SJCRH30 (cell line): ENCODE results near the gene IL1RN. TPM values are rescaled to one million over a fixed set of nuclear protein-coding genes. Genes with fewer than 3 reads are reported as not detected.

ENCODE experiments used
- DNase-seq, 2 experiments: peaks; one replicate each; pipeline ENCODE4 v3.0.0-alpha.2; 2015 to 2020
- H3K27ac ChIP-seq: fragments of 250-450 bp; sonication (Bioruptor Pico); 2 replicates; pipeline ENCODE4 v1.5.1; 2020; ENCODE audit warnings: mild to moderate bottlenecking, moderate library complexity
- H3K27me3 ChIP-seq: fragments of 250-450 bp; sonication (Bioruptor Pico); 2 replicates; pipeline ENCODE4 v1.5.1; 2020; ENCODE audit warnings: mild to moderate bottlenecking, moderate library complexity
- H3K36me3 ChIP-seq: fragments of 250-450 bp; sonication (Bioruptor Pico); 2 replicates; pipeline ENCODE4 v1.5.1; 2020; ENCODE audit warnings: mild to moderate bottlenecking, moderate library complexity
- H3K4me1 ChIP-seq: fragments of 250-450 bp; sonication (Bioruptor Pico); 2 replicates; pipeline ENCODE4 v1.5.1; 2020; ENCODE audit warnings: mild to moderate bottlenecking, moderate library complexity
- H3K4me3 ChIP-seq: fragments of 250-450 bp; sonication (Bioruptor Pico); 2 replicates; pipeline ENCODE4 v1.5.1; 2020; ENCODE audit warnings: mild to moderate bottlenecking, moderate library complexity
- H3K9me3 ChIP-seq: fragments of 250-450 bp; sonication (Bioruptor Pico); replicated peaks from 2 replicates; pipeline ENCODE4 v1.5.1; 2020; ENCODE audit warnings: mild to moderate bottlenecking, moderate library complexity
- total RNA-seq: library from RNA; depleted of rRNA; stranded (reverse); fragments of >200 nt; shearing (Covaris generic); gene quantifications from 2 replicates; pipeline ENCODE4 v1.2.3, GENCODE V29; 2014

The IL1RN gene
- total RNA-seq, 1 experiment from 2014 or later = not detected

DNA sequence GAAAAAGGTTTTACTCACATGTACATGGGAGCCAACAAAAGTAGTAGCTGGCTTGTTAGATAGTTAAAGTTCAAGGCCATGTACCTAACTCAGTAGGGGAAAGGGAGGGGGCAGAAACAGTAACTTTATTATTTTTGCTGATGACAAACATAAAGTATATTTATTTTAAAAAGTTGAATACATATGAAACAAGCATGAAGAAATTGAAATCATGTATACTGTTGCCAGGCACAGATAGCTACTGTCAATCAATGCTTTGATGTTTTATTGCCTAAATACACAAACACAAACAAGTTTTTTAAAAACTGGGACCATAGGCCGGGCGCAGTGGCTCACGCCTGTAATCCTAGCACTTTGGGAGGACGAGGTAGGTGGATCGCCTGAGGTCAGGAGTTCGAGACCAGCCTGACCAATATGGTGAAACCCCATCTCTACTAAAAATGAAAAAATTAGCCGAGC is 38.8 kb downstream of the IL1RN start:
- no peak for DNase-seq
- no peak overlapping the region for H3K27ac ChIP-seq
- H3K4me3 ChIP-seq = no peak overlapping the region
- H3K9me3 ChIP-seq = no peaks in the 10 kb centered on the region
- no peaks in the 10 kb centered on the region for H3K36me3 ChIP-seq
- H3K27me3 ChIP-seq = 0 out of 2 replicates have a peak, but pooled peaks cover 5% of the 10 kb centered on the region
- no peaks in the 10 kb centered on the region for H3K4me1 ChIP-seq

DNA sequence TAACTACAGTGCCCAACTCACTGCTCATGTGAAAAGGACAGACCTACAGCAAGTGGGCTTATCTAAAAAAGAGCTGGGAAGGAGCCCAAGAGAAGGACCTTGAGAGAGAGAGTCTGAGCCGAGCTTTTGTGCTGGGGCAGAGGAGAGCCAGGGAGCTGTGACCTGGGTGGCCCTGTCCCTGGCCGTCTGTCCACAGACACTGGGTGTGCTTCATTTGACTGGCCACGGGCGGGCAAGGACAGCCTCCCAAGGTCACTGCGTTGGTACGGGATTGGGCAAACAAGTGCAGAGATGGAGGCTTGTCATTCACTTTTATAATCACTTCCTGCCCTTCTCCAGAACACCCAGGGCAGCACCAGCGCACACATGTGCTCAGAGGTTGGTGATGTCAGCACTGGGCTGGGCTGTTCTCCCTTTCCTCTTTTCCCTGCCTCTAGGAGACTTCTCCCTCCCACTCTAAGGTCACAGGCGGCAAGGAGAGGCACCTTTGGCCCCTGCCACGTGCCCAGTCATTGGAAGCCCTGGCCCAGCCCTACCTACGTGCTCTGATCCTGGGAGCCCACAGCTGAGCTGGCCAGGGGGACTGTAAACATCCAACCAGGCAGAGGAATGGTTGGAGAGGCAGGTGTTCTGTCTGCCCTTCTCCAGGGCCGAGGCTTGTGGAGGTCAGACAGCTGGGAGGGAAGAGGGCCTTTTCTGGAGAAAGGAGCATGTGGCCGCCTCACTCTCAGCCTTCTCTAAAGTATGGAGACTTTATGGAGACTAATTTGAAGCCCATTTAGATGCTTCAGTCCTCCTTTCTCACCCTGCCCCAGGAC is 39.9 kb downstream of the IL1RN start:
- Histone ChIP-seq H3K27ac (no peak overlapping the region), H3K4me1 (no peaks in the 10 kb centered on the region), H3K36me3 (no peaks in the 10 kb centered on the region), H3K27me3 (0 out of 2 replicates have a peak, but pooled peaks cover 5% of the 10 kb centered on the region), H3K9me3 (no peaks in the 10 kb centered on the region), H3K4me3 (no peak overlapping the region)
- no peak for DNase-seq

DNA sequence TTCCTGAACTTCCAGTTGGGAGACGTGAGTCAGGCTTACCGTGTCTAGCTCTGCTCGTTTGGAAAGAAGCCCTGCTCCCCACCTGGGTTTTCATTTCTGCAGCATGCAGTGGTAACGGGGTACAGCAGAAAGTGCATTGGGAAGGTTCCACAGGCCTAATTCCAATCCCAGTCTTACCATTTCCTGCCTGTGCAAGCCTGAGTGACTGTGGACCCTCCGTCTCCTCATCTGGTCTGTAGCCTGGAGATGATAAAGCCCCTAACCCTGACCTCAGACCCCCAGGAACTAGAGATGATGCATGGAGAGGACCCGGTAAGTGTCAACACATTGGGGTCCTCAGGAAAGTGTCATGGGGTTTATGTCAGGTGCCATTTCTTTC is 40.6 kb downstream of the IL1RN start:
- no peak overlapping the region for H3K27ac ChIP-seq
- no peaks in the 10 kb centered on the region for H3K4me1 ChIP-seq
- no peaks in the 10 kb centered on the region for H3K9me3 ChIP-seq
- 0 out of 2 replicates have a peak, but pooled peaks cover 5% of the 10 kb centered on the region for H3K27me3 ChIP-seq
- H3K4me3 ChIP-seq = no peak overlapping the region
- DNase-seq = no peak
- H3K36me3 ChIP-seq = no peaks in the 10 kb centered on the region

DNA sequence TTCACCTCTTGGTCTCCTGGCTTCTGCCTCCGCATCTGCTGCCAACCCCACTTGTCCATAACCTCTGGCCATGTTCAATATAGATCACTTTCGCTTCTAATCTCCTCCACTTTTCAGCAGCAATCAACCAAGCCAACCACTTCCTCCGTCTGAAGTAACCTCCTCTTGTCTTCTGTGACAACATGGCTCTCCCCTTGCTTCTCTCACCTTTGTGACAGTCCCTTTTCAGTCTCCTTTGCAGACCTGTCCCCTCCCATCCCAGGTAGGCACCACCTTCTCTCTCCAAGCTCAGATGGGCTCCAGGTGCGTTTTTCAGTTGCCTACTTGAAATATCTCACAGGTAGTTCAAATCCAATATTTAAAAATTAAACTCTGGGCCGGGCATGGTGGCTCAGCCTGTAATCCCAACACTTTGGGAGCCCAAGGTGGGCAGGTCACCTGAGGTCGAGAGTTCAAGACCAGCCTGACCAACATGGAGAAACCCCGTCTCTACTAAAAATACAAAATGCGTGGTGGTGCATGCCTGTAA is 41.7 kb downstream of the IL1RN start:
- Histone ChIP-seq H3K4me1 (no peaks in the 10 kb centered on the region), H3K27me3 (0 out of 2 replicates have a peak, but pooled peaks cover 5% of the 10 kb centered on the region), H3K9me3 (no peaks in the 10 kb centered on the region), H3K27ac (no peak overlapping the region), H3K4me3 (no peak overlapping the region), H3K36me3 (no peaks in the 10 kb centered on the region)
- DNase-seq = no peak

DNA sequence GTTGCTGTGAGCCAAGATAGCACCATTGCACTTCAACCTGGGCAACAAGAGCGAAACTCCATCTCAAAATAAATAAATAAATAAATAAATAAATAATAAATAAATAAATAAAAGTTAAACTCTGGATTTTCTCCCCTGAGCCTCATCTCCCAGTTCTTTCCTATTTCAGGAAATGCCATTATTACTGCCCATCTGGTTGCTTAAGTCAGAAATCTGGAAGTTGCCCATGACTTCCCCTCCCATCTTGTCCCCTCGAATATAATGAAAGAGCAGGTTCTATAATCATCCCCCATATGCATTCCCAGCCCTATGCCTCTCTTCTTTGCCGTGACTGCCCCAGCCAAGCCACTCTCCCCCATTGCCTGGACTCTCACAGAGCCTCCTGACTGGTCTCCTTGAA is 42.2 kb downstream of the IL1RN start:
- H3K4me3 ChIP-seq = no peak overlapping the region
- H3K9me3 ChIP-seq = no peaks in the 10 kb centered on the region
- no peaks in the 10 kb centered on the region for H3K36me3 ChIP-seq
- no peak for DNase-seq
- 0 out of 2 replicates have a peak, but pooled peaks cover 5% of the 10 kb centered on the region for H3K27me3 ChIP-seq
- no peak overlapping the region for H3K27ac ChIP-seq
- H3K4me1 ChIP-seq = no peaks in the 10 kb centered on the region

GRCh38 chr2:113171334-113172075 is 44.1 kb downstream of the IL1RN start:
- H3K9me3 ChIP-seq = no peaks in the 10 kb centered on the region
- H3K4me3 ChIP-seq = no peak overlapping the region
- peaks cover 5% of the 10 kb centered on the region; the same call in 1 of the 2 replicates for H3K27me3 ChIP-seq
- no peaks in the 10 kb centered on the region for H3K4me1 ChIP-seq
- DNase-seq = no peak
- H3K27ac ChIP-seq = no peak overlapping the region
- H3K36me3 ChIP-seq = no peaks in the 10 kb centered on the region

DNA sequence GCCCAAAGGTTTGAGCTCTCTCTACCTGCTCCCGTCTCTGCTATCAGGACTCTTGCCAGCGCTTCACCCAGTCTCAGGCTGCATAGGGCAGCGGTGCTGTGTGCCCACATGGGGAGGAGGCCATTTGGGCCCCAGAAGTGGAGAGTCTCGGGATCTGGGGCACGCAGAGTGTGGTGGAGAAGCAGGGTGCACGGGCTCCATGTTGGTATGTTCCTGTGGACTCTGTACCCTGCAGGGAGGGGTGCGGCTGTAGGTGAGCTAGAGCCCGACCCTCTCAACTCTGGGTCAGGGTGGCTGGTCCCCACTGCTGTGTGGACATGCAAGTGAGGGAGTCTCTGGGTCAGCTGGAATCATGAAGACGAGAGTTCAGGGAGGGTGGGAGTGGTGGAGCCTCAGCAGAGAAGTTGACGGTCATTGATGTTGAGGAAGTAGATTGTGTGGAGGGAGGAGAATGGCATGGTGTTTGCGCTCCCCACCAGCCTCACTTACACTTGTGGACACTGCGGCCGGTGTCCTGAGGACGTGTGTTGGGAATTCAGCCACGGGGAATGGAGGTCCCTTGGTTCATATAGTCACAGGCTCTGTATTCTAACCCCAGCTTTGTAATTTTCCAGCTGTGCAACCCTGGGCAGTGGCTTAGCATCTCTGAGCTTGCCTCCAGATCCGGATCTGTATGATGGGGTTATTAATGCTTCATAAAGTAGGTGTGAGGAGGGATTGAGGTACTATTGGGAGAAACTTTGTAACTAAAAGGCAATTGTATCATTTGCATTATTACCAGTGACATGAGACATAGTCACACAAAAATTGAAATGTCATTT is 45.5 kb downstream of the IL1RN start:
- Histone ChIP-seq H3K4me1 (no peaks in the 10 kb centered on the region), H3K4me3 (no peak overlapping the region), H3K9me3 (no peaks in the 10 kb centered on the region), H3K27ac (no peak overlapping the region), H3K27me3 (peaks cover 10% of the 10 kb centered on the region; the same call in 1 of the 2 replicates), H3K36me3 (no peaks in the 10 kb centered on the region)
- no peak for DNase-seq

GRCh38 chr2:113173542-113174375 is 46.4 kb downstream of the IL1RN start, which contains the start of gene PSD4:
TSS of gene PSD4 (plus strand) at chr2:113173971. CDS start at chr2:113182457, 8,486 bp downstream.
- H3K4me3 ChIP-seq = no peak within 1 kb of the TSS
- no peaks in the 10 kb centered on the region for H3K36me3 ChIP-seq
- H3K9me3 ChIP-seq = no peaks in the 10 kb centered on the region
- DNase-seq = no peak
- no peak within 1 kb of the TSS for H3K27ac ChIP-seq
- H3K4me1 ChIP-seq = no peaks in the 10 kb centered on the region
- H3K27me3 ChIP-seq = peaks cover 10% of the 10 kb centered on the region; the same call in 1 of the 2 replicates

DNA sequence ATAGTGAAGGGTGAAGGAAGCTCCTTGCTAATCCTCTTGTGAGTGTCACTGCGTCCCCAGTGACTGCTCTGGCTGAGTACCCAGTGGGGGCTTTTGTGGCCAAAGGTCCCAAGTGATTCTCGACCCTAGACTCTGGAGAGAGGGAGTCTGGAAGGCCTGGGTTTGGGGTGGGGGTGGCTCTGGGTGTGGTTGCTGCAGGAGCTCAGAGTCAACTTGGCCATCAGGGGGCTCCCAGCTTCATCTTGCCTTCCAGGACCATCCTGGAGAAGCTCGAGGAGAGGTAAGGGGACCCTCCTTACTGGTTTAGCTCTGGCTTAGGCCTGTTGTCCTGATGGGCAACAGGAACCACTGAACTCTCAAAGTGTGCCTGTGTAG is 47.0 kb downstream of the IL1RN start:
- Histone ChIP-seq H3K9me3 (no peaks in the 10 kb centered on the region), H3K27me3 (peaks cover 10% of the 10 kb centered on the region; the same call in 1 of the 2 replicates), H3K4me1 (no peaks in the 10 kb centered on the region), H3K27ac (no peak overlapping the region), H3K36me3 (no peaks in the 10 kb centered on the region), H3K4me3 (no peak overlapping the region)
- DNase-seq = no peak

- peaks cover 10% of the 10 kb centered on the region; the same call in 1 of the 2 replicates for H3K27me3 ChIP-seq
- H3K4me1 ChIP-seq = no peaks in the 10 kb centered on the region
- H3K4me3 ChIP-seq = no peak overlapping the region
- H3K9me3 ChIP-seq = no peaks in the 10 kb centered on the region
- no peaks in the 10 kb centered on the region for H3K36me3 ChIP-seq
- H3K27ac ChIP-seq = no peak overlapping the region
- DNase-seq = no peak
These were observed 47.7 kb downstream of the IL1RN start for GRCh38 chr2:113175042-113175628.

DNA sequence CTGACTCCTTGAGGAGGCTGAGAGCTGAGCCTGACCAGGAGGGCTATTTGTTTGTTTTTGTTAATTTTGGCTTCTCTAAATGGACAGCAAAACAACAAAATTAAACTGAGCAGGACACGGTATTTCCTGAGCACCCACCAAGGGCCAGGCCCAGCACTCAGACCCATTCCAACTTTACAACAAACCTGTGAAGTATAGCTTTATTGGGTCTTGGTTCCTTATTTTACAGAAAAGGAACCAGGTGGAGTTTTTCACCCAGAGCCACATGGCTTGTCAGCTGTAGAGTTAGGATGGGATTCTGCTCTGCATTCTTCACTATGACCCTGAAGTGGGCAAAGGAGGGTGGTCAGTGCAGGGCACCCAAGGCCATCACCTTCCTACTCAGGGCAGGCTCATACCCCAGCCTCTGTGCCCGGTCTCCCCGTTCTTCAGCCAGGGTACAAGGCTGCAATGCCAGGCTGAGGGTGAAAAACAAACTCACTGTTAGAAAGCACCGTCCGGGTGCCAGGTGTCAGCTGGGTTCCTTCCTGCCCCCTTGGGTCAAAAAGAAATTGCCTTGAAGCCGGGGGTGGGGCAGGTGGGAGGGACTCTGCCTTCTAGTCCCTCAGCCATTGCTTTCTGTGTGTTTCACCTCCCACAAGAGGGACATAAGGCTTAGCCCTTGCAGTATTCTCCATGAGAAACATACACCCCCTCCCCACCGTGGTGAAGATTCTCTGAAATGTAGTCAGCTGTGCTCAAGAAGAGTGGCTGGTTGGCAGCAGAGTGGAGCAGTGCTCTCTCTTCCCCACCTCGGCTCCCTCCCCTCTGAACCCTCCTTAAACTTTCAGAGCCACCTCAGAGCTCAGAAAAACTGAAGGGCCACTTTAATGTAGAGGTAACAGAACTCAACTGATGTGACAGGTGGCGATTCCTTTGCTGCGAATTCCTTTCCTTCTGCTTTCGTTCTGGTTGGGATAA is 48.6 kb downstream of the IL1RN start:
- Histone ChIP-seq H3K4me1 (no peaks in the 10 kb centered on the region), H3K27me3 (peaks cover 10% of the 10 kb centered on the region; the same call in 1 of the 2 replicates), H3K9me3 (no peaks in the 10 kb centered on the region), H3K36me3 (no peaks in the 10 kb centered on the region), H3K4me3 (no peak overlapping the region), H3K27ac (no peak overlapping the region)
- no peak for DNase-seq

GRCh38 chr2:113176696-113177355 is 49.4 kb downstream of the IL1RN start:
- Histone ChIP-seq H3K4me3 (no peak overlapping the region), H3K9me3 (no peaks in the 10 kb centered on the region), H3K4me1 (peaks cover 6% of the 10 kb centered on the region), H3K36me3 (no peaks in the 10 kb centered on the region), H3K27me3 (peaks cover 10% of the 10 kb centered on the region; the same call in 1 of the 2 replicates), H3K27ac (no peak overlapping the region)
- no peak for DNase-seq
